ENCODE measurements around the gene DNAJC30. TPM values are rescaled to one million over a fixed set of nuclear protein-coding genes. Genes with fewer than 3 reads are reported as not detected.
"Not testable (repeated sequence)": the region's sequence is repeated elsewhere in the genome, so short reads cannot be mapped to it uniquely, and the experiment has no call there.

DNAJC30 gene
- total RNA-seq: 1 to 10 TPM; 8.0 to 9.2 TPM

GRCh38 chr7:73683056-73683787, at the start of gene DNAJC30, which contains the start of gene BUD23:
TSS of gene DNAJC30 (minus strand) at chr7:73683453. CDS start at chr7:73683423, 30 bp downstream.
TSS of gene BUD23 (plus strand) at chr7:73683597. CDS start at chr7:73683626, 29 bp downstream.
- peaks cover 7% of the 10 kb centered on the region for H3K36me3 Mint-ChIP-seq
- H3K4me1 Mint-ChIP-seq (ENCODE audit: low read depth in 2 of 2): peaks cover 24 to 33% of the 10 kb centered on the region in 2 donors
- H3K27me3 Mint-ChIP-seq: no peaks in the 10 kb centered on the region
- DNase-seq (ENCODE audit: low spot score) (peak; percentile 93), ATAC-seq (peak; percentile 97 to 99)
- no peaks in the 10 kb centered on the region for H3K9me3 Mint-ChIP-seq
- H3K4me3 Mint-ChIP-seq: peak within 1 kb of the TSS; percentile 94
- peak within 1 kb of the TSS; percentile 87 to 94 for H3K27ac Mint-ChIP-seq

DNA sequence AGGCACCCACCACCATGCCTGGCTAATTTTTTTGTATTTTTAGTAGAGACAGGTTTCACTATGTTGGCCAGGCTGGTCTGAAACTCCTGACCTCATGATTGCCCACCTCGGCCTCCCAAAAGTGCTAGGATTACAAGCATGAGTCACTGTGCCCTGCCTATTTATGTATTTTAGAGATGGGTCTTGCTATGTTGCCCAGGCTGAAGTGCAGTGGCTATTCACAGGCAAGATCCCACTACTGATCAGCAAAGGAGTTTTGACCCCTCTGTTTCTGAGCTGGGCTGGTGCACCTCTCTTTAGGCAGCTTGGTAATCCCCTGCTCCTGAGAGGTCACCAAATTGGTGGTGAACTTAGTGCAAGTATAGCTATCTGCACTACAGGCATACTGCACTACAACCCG, 49.1 kb upstream of the DNAJC30 start:
- Mint-ChIP-seq H3K36me3 (no peaks in the 10 kb centered on the region), H3K4me1 (ENCODE audit: low read depth in 2 of 2) (peaks cover 5 to 10% of the 10 kb centered on the region in 2 donors), H3K4me3 (no peak overlapping the region), H3K27me3 (peaks cover 7 to 18% of the 10 kb centered on the region in 2 donors), H3K9me3 (no peaks in the 10 kb centered on the region), H3K27ac (no peak overlapping the region)
- DNase-seq (ENCODE audit: low spot score): peak; percentile 10
- no peak for ATAC-seq

GRCh38 chr7:73730485-73730884, 47.2 kb upstream of the DNAJC30 start:
- Mint-ChIP-seq H3K27me3 (peaks cover 7 to 18% of the 10 kb centered on the region in 2 donors), H3K36me3 (no peaks in the 10 kb centered on the region), H3K9me3 (no peaks in the 10 kb centered on the region), H3K4me1 (ENCODE audit: low read depth in 2 of 2) (peaks cover 5 to 7% of the 10 kb centered on the region in 2 donors), H3K4me3 (no peak overlapping the region), H3K27ac (no peak overlapping the region)
- no peak for ATAC-seq
- peak; percentile 16 for DNase-seq (ENCODE audit: low spot score)

DNA sequence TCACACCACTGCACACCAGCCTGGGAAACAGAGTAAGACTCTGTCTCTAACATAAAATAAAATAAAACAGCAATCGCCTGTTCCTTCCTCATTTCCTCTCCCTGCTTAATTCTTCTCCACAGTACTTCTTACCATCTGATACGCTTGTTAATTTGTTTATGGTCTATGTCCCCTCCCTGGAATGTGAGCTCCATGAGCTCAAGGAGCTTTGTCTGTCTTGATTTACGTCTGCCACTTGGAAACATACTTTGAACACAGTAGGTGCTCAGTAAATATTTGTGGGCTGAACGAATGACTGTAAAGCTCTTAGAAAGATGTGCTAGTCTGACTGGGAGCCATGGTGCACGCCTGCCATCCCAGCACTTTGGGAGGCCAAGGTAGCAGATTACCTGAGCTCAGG, 45.3 kb upstream of the DNAJC30 start:
- Mint-ChIP-seq H3K4me3 (no peak overlapping the region), H3K36me3 (no peaks in the 10 kb centered on the region), H3K9me3 (no peaks in the 10 kb centered on the region), H3K4me1 (ENCODE audit: low read depth in 2 of 2) (no peaks in the 10 kb centered on the region), H3K27ac (no peak overlapping the region), H3K27me3 (peaks cover 7 to 18% of the 10 kb centered on the region in 2 donors)
- ATAC-seq (no peak), DNase-seq (ENCODE audit: low spot score) (peak; percentile 20)

- Mint-ChIP-seq H3K9me3 (no peaks in the 10 kb centered on the region), H3K27ac (no peak overlapping the region), H3K27me3 (peaks cover 7 to 18% of the 10 kb centered on the region in 2 donors), H3K36me3 (no peaks in the 10 kb centered on the region), H3K4me1 (ENCODE audit: low read depth in 2 of 2) (no peaks in the 10 kb centered on the region), H3K4me3 (no peak overlapping the region)
- DNase-seq (ENCODE audit: low spot score) (no peak), ATAC-seq (no peak)
These were observed 44.7 kb upstream of the DNAJC30 start for GRCh38 chr7:73727952-73728351.

DNA sequence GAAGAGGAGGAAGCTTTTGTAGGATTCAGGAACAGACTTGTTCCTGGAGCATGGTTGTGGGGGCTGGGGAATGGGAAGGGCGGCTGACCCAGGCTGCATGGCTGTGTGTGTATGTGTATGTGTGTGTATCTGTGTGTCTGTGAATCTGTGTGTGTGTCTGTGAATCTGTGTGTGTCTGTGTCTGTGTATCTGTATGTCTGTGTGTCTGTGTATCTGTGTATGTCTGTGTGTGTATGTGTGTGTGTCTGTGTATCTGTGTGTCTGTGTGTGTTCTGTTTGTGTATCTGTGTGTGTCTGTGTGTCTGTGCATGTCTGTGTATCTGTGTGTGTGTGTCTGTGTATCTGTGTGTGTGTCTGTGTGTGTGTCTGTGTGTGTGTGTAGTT, 42.8 kb upstream of the DNAJC30 start:
- H3K27me3 Mint-ChIP-seq: peaks cover 7 to 18% of the 10 kb centered on the region in 2 donors
- H3K4me3 Mint-ChIP-seq: no peak overlapping the region
- no peak overlapping the region for H3K27ac Mint-ChIP-seq
- no peaks in the 10 kb centered on the region for H3K4me1 Mint-ChIP-seq (ENCODE audit: low read depth in 2 of 2)
- ATAC-seq (peak; percentile 6 to 41), DNase-seq (ENCODE audit: low spot score) (no peak)
- H3K36me3 Mint-ChIP-seq: no peaks in the 10 kb centered on the region
- H3K9me3 Mint-ChIP-seq: no peaks in the 10 kb centered on the region

DNA sequence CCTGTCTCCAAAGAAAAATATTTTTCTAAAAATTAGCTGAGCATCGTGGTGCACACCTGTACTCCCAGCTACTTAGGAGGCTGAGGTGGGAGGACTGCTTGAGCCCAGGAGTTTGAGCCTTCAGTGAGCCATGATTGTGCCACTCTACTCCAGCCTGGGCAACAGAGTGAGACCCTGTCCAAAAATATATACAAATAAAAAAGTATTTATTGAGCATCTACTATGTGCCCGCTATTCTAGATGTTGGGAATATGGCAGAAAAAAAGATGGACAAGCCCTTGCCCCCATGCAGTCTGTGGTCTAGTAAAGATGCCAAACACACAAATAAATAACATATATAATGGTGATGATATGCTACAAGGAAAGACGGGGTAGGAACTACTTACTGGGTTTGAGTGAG, 40.6 kb upstream of the DNAJC30 start:
- Mint-ChIP-seq H3K27me3 (peaks cover 9 to 18% of the 10 kb centered on the region in 2 donors), H3K4me3 (no peak overlapping the region), H3K4me1 (ENCODE audit: low read depth in 2 of 2) (peaks cover 4 to 6% of the 10 kb centered on the region in 2 donors), H3K36me3 (no peaks in the 10 kb centered on the region), H3K9me3 (no peaks in the 10 kb centered on the region), H3K27ac (no peak overlapping the region)
- ATAC-seq: no peak
- DNase-seq (ENCODE audit: low spot score): no peak

GRCh38 chr7:73722785-73723184, 39.5 kb upstream of the DNAJC30 start:
- peaks cover 8 to 15% of the 10 kb centered on the region in 2 donors for H3K4me1 Mint-ChIP-seq (ENCODE audit: low read depth in 2 of 2)
- H3K9me3 Mint-ChIP-seq: no peaks in the 10 kb centered on the region
- H3K4me3 Mint-ChIP-seq: no peak overlapping the region
- DNase-seq (ENCODE audit: low spot score) (no peak), ATAC-seq (no peak)
- H3K36me3 Mint-ChIP-seq: no peaks in the 10 kb centered on the region
- no peak overlapping the region for H3K27ac Mint-ChIP-seq
- H3K27me3 Mint-ChIP-seq: peaks cover 6 to 8% of the 10 kb centered on the region in 2 donors

DNA sequence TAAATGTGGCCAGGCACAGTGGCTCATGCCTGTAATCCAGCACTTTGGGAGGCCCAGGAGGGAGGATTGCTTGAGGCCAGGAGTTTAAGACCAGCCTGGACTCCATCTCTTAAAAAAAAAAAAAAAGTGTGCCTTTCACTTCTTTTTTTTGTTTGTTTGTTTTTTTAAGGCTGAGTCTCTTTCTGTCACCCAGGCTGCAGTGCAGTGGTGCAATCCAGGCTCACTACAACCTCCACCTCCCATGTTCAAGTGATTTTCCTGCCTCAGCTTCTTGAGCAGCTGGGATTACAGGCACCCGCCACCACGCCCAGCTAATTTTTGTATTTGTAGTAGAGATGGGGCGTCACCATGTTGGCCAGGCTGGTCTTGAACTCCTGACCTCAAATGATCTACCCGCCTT, 38.9 kb upstream of the DNAJC30 start:
- DNase-seq (ENCODE audit: low spot score); H3K27me3 Mint-ChIP-seq; ATAC-seq; H3K27ac Mint-ChIP-seq; H3K4me3 Mint-ChIP-seq; H3K9me3 Mint-ChIP-seq; H3K36me3 Mint-ChIP-seq: not testable (repeated sequence)
- H3K4me1 Mint-ChIP-seq (ENCODE audit: low read depth in 2 of 2): peaks cover 12 to 19% of the 10 kb centered on the region in 2 donors

GRCh38 chr7:73721377-73721817, 38.1 kb upstream of the DNAJC30 start:
- H3K36me3 Mint-ChIP-seq: no peaks in the 10 kb centered on the region
- H3K9me3 Mint-ChIP-seq: no peaks in the 10 kb centered on the region
- DNase-seq (ENCODE audit: low spot score): no peak
- no peak overlapping the region for H3K27ac Mint-ChIP-seq
- no peak for ATAC-seq
- H3K4me3 Mint-ChIP-seq: peak overlapping the region; percentile 40
- peaks cover 18 to 25% of the 10 kb centered on the region in 2 donors for H3K4me1 Mint-ChIP-seq (ENCODE audit: low read depth in 2 of 2)
- peaks cover 6 to 7% of the 10 kb centered on the region in 2 donors for H3K27me3 Mint-ChIP-seq

- Mint-ChIP-seq H3K4me3 (peak overlapping the region; percentile 83), H3K4me1 (ENCODE audit: low read depth in 2 of 2) (peaks cover 18 to 27% of the 10 kb centered on the region in 2 donors), H3K27ac (peak overlapping the region; percentile 22 to 73)
- DNase-seq (ENCODE audit: low spot score); ATAC-seq; H3K36me3 Mint-ChIP-seq; H3K27me3 Mint-ChIP-seq; H3K9me3 Mint-ChIP-seq: not testable (repeated sequence)
These were observed 37.2 kb upstream of the DNAJC30 start for GRCh38 chr7:73720443-73720842.

- ATAC-seq: no peak
- peaks cover 18 to 27% of the 10 kb centered on the region in 2 donors for H3K4me1 Mint-ChIP-seq (ENCODE audit: low read depth in 2 of 2)
- H3K36me3 Mint-ChIP-seq: no peaks in the 10 kb centered on the region
- H3K27me3 Mint-ChIP-seq: peaks cover 6 to 7% of the 10 kb centered on the region in 2 donors
- peak overlapping the region; percentile 22 to 73 for H3K27ac Mint-ChIP-seq
- H3K4me3 Mint-ChIP-seq: peak overlapping the region; percentile 83
- DNase-seq (ENCODE audit: low spot score): no peak
- no peaks in the 10 kb centered on the region for H3K9me3 Mint-ChIP-seq
These were observed 36.5 kb upstream of the DNAJC30 start for GRCh38 chr7:73719806-73720169.

- ATAC-seq (peak; percentile 88 to 94), DNase-seq (ENCODE audit: low spot score) (peak; percentile 83)
- Mint-ChIP-seq H3K36me3 (no peaks in the 10 kb centered on the region), H3K9me3 (no peaks in the 10 kb centered on the region), H3K27me3 (peaks cover 6 to 7% of the 10 kb centered on the region in 2 donors), H3K27ac (peak within 1 kb of the TSS; percentile 45 to 73), H3K4me3 (peak within 1 kb of the TSS; percentile 85), H3K4me1 (ENCODE audit: low read depth in 2 of 2) (peaks cover 18 to 27% of the 10 kb centered on the region in 2 donors)
These were observed 35.9 kb upstream of the DNAJC30 start, which contains the start of gene STX1A for GRCh38 chr7:73718905-73719805. TSS of gene STX1A (minus strand) at chr7:73719669. CDS start at chr7:73719631, 38 bp downstream.
